ENCODE data around the gene EPAS1. TPM values are rescaled to one million over a fixed set of nuclear protein-coding genes. Genes with fewer than 3 reads are reported as not detected.

Gene EPAS1
- total and polyA plus RNA-seq, 9 of the 15 experiments (the other 6 are each of a cell fraction or from before 2014, with no cell fraction given): 0.25 to 11.2 (median 4.1) TPM

- BruUV-seq (replicated peaks): no TSS peak
- H3K27me3 ChIP-seq (ENCODE audit: control insufficient read depth in 2 of 2, insufficient read depth in 2 of 2, low read length in 2 of 2): no peaks in the 10 kb centered on the region
- in situ Hi-C loops (cut with MboI): no loop called here
- H3K4me1 ChIP-seq (replicated peaks in 1 of 2; ENCODE audit: control insufficient read depth in 2 of 2, insufficient read depth in 2 of 2, low read length in 2 of 2): peaks cover 13 to 38% of the 10 kb centered on the region in 2 experiments
- H3K36me3 ChIP-seq (ENCODE audit: control insufficient read depth, insufficient read depth, low read length): no peaks in the 10 kb centered on the region
- intact Hi-C loops (cut with micrococcal nuclease): no loop called here
- no peak for DNase-seq (ENCODE audit: extremely low read depth in 1 of 4, low spot score in 3 of 4)
- no peak overlapping the region for H3K9ac ChIP-seq (ENCODE audit: insufficient read depth in 1 of 2, low read depth in 2 of 2, low read length in 2 of 2)
- no peaks in the 10 kb centered on the region for H3K9me3 ChIP-seq (replicated peaks; ENCODE audit: control insufficient read depth, insufficient read depth, low read depth, low read length)
- FAIRE-seq: no peak
- H3K4me3 ChIP-seq: no peak overlapping the region
- H4K20me1 ChIP-seq (replicated peaks; ENCODE audit: control insufficient read depth, insufficient read depth, low read length): 0 out of 2 replicates have a peak, but pooled peaks cover 3% of the 10 kb centered on the region
- no peak overlapping the region for H3K4me2 ChIP-seq (ENCODE audit: insufficient read depth, low read length)
- no peaks in the 10 kb centered on the region for H3K79me2 ChIP-seq (ENCODE audit: control insufficient read depth, insufficient read depth, low read length)
- POLR2A ChIA-PET: interaction anchor here (0.6 kb wide), 2 partner anchors 182 to 606 kb away, joined by 3 read pairs; no protein-coding TSS in a partner anchor
- no peak overlapping the region for H2AFZ ChIP-seq (ENCODE audit: low read depth, low read length)
- H3K27ac ChIP-seq (ENCODE audit: extremely low read depth, low read depth, low read length): no peak overlapping the region
- no peaks in the 10 kb centered on the region for H3K9me1 ChIP-seq (ENCODE audit: control insufficient read depth, insufficient read depth, low read length)
- ATAC-seq: no peak
- WGBS (ENCODE audit: insufficient coverage, low coverage, missing lambda C conversion rate): 79% methylated on average over 5 of the region's 5 CpGs
- CTCF ChIA-PET (ENCODE audit: low intra/inter-chr PET ratio): interaction anchor here (0.6 kb wide), 1 partner anchor 281 kb away, joined by 3 read pairs; no protein-coding TSS in a partner anchor
- TF ChIP-seq FOXA1 (IDR thresholded peaks at IDR 0.05; ENCODE audit: borderline replicate concordance): no peak
- TF ChIP-seq MTA2 (IDR thresholded peaks at IDR 0.05; ENCODE audit: low read depth): no peak
- TF ChIP-seq ZMIZ1 (IDR thresholded peaks at IDR 0.05; ENCODE audit: low read depth in 2 of 2, low read length in 2 of 2): no peak
- TF ChIP-seq CBX8 (IDR thresholded peaks at IDR 0.05; ENCODE audit: borderline replicate concordance, extremely low read depth, low read depth, low read length, poor library complexity, severe bottlenecking): no peak
- TF ChIP-seq ATF4 (CRISPR knock-in tag; IDR thresholded peaks at IDR 0.05): no peak
- no peak for TF ChIP-seq GABPA (tag; conservative IDR thresholded peaks at IDR 0.05; ENCODE audit: low read depth)
- no peak for TF ChIP-seq KLF10 (CRISPR knock-in tag; IDR thresholded peaks at IDR 0.05)
- TF ChIP-seq, protein P1, sequence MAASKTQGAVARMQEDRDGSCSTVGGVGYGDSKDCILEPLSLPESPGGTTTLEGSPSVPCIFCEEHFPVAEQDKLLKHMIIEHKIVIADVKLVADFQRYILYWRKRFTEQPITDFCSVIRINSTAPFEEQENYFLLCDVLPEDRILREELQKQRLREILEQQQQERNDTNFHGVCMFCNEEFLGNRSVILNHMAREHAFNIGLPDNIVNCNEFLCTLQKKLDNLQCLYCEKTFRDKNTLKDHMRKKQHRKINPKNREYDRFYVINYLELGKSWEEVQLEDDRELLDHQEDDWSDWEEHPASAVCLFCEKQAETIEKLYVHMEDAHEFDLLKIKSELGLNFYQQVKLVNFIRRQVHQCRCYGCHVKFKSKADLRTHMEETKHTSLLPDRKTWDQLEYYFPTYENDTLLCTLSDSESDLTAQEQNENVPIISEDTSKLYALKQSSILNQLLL (CRISPR knock-in tag; IDR thresholded peaks at IDR 0.05; ENCODE audit: borderline replicate concordance): no peak
- TF ChIP-seq, protein P2, sequence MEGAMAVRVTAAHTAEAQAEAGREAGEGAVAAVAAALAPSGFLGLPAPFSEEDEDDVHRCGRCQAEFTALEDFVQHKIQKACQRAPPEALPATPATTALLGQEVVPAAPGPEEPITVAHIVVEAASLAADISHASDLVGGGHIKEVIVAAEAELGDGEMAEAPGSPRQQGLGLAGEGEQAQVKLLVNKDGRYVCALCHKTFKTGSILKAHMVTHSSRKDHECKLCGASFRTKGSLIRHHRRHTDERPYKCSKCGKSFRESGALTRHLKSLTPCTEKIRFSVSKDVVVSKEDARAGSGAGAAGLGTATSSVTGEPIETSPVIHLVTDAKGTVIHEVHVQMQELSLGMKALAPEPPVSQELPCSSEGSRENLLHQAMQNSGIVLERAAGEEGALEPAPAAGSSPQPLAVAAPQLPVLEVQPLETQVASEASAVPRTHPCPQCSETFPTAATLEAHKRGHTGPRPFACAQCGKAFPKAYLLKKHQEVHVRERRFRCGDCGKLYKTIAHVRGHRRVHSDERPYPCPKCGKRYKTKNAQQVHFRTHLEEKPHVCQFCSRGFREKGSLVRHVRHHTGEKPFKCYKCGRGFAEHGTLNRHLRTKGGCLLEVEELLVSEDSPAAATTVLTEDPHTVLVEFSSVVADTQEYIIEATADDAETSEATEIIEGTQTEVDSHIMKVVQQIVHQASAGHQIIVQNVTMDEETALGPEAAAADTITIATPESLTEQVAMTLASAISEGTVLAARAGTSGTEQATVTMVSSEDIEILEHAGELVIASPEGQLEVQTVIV (CRISPR knock-in tag; IDR thresholded peaks at IDR 0.05; ENCODE audit: borderline replicate concordance): no peak
- no peak for TF ChIP-seq NR1H2 (CRISPR knock-in tag; IDR thresholded peaks at IDR 0.05)
- TF ChIP-seq ZNF436 (CRISPR knock-in tag; IDR thresholded peaks at IDR 0.05): no peak
- no peak for TF ChIP-seq SRSF7 (optimal IDR thresholded peaks at IDR 0.05; ENCODE audit: low read depth, low read length)
- no peak for TF ChIP-seq HSF4 (CRISPR knock-in tag; IDR thresholded peaks at IDR 0.05; ENCODE audit: borderline replicate concordance)
- no peak for TF ChIP-seq NFYB (IDR thresholded peaks at IDR 0.05; ENCODE audit: extremely low read depth, insufficient read length)
Measured at GRCh38 chr2:46344706-46345105, 47.5 kb downstream of the EPAS1 start.
